HL-60/S4 treated with retinoic acid at 250 ng/mL for 4 days and 3 days (cell line): ENCODE measurements around the gene ODR4.
"Not testable (repeated sequence)": the region's sequence is repeated elsewhere in the genome, so short reads cannot be mapped to it uniquely, and the experiment has no call there.

Source experiments
- in situ Hi-C: fragments of 300-500 bp; cut with MboI; formaldehyde crosslinking; loops from 2 replicates; pipeline ENCODE4 v1.7.0; 2022; ENCODE audit warnings: low sequenced_read_pairs

Gene ODR4

DNA sequence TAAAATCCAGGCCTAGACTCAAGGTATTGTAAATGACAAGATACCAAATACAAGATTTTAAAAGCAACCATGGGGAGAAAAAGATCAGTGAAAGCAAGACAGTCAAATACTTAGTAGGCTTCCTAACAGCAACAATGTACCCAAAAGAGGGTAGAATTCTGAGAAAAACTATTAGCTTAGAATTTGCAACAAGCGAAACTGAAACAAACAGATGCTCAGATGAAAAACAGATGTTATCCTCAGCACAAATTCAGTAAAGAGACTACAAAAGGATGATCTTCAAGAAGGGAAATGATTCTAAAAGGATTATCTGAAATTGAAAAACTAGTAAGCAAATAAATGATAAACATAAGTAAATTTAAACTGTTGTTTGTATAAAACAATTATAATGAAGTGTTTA, 45.3 kb downstream of the ODR4 start:
- in situ Hi-C loops, result loop anchor here (25.0 kb wide), 1 partner anchor 566 kb away; no protein-coding TSS in a partner anchor

DNA sequence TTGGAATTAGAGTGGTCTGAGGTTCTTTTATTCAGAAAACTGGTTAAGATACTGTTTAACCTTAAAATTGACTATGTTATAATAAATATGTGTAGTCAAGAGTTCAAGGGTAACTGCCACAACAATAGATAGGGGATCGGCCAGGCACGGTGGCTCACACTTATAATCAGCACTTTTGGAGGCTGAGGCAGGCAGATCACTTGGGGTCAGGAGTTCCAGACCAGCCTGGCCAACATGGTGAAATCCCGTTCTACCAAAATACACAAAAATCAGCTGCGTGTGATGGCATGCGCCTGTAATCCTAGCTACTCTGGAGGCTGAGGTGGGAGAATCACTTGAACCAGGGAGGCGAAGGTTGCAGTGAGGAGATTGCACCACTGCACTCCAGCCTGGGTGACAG, 45.8 kb downstream of the ODR4 start:
- in situ Hi-C loops, result loop anchor here (25.0 kb wide), 1 partner anchor 566 kb away; no protein-coding TSS in a partner anchor

DNA sequence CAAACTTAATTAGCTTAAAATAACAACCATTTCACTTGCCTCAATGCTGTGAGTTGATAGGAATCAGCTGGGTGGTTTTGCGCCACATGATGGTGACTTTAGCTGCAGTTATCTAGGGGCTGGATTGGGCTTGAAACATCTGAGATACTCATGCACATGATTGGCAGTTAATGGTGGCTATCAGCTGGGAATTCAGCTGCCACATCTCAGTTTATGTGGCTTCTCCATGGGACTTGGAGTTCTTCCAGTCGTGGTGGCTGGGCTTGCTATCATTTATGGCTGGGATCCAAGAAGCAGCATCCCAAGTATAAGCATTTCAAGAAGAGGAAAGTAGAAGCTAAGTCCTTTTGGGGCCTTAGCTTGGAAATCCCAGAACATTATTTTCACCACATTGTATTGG, 48.9 kb downstream of the ODR4 start:
- in situ Hi-C loops, result loop anchor here (25.0 kb wide), 1 partner anchor 563 kb away; no protein-coding TSS in a partner anchor

DNA sequence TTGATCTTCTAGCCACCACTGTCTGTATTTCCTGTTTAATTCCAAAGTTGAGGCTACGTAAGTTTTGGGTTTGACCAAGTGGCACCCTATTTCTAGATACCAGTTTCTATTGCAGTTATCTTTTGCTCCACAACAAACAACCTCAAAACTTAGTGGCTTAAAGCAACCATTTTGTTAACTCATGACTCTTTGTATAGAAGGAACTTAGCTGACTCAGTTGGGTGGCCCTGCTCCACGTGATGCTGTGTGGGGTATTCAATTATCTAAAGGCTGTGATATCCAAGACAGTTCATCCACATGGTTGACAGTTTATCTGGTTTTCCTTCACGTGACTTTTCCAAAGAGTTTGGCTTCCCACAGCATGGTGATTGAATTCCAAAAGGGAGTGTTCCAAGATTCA, 50.5 kb downstream of the ODR4 start:
- in situ Hi-C loops, result no loop called here

DNA sequence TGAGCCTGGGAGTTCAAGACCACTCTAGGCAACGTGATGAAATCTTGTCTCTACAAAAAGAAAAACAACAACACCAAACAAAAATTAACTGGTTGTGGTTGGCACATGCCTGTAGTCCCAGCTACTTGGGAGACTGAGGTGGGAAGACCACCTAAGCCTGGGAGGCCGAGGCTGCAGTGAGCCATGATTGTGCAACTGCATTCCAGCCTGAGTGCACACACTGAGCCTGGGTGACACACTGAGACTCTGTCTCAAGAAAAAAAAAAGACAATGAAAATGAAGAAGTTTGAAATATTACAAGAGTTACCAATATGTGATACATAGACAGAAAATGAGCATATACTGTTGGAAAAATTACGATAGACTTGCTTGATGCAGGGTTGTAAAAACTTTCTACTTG, 53.4 kb downstream of the ODR4 start:
- in situ Hi-C loops, result no loop called here

DNA sequence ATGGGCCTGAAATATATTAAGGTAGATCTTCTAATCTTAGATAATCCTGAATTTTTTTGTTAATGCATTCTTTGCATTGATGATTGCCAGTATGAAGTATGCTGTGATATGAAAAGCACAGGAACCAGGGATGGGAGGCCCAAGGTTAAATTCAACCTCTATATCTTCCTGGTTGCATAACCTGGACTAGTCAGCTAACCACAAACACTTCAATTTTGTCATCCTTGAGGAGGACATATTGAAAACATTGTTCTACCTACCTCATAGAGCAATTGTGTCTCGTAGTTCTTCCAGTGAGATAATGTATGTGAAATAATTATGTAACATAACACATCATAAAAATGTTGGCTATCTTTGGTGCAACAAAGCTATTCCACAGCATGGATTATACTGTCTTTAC, 59.7 kb downstream of the ODR4 start:
- in situ Hi-C loops, result no loop called here

DNA sequence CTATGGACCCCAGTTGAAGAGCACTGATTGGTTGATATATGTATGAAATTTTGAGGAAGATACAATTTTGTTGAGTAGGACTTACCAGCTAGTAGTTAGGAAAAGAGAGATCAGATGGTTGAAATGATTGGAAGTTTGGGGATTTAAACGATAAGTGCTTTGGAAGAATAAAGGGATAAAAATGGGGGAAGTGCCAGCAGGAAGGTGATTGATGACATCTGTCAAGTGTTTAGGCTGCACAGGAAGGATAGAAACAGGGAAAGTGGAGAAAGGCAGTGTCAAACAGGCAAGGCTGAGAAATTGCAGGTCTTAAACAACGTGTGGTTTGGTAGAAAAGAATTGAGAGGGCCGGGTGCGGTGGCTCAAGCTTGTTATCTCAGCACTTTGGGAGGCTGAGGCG, 62.9 kb downstream of the ODR4 start:
- in situ Hi-C loops, result no loop called here

DNA sequence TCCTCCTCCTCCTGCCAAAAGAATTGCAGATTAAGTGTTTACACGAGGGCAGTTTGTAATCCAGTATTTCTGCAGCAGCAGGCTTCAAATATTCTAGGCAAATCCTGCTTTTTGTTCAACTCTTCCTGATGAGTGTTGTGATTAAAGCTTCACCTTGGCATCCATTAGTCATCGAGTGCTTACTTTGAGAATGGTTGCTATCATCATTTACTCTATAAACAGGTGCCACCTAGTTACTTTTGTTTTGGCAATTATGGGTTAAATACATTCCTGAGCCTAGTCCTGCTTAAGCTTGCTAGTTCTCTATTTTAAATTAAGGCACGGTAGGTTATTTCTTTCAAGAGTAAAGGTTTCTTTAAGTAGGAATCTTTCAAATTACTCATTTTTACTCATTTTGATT, 64.9 kb downstream of the ODR4 start:
- in situ Hi-C loops, result no loop called here

DNA sequence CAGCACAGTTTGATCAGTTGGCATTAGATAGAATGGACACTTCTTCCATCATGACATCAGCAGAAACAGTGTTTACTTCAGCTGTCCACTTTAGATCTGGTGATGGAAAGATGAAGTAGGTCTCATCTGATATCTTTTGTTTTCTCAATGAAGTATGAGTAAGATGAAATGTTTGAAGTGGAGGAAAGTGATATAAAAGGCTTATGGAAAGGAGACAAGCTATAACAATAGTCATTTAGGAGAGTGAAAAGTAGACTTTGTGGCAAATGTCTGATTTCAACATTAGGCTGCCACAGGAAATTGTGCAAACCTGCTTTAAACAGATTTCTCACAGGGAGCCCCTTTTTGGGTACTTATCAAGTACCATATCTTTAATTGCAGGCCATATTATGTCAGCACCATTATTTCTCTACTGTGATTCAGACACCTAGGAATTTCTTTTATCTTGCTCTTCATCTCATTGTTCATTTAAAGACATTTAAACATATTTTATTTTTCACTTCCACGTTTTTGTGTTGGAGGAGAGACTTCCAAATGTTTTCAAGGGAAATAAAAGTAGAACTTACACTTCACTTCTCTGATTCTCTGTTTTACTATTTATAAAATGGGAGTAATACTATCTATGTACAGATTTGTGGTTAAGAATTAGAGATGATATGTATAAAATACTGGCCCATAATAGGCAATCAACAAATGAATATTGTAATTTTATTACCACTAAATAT, 67.2 kb downstream of the ODR4 start:
- in situ Hi-C loops, result no loop called here

DNA sequence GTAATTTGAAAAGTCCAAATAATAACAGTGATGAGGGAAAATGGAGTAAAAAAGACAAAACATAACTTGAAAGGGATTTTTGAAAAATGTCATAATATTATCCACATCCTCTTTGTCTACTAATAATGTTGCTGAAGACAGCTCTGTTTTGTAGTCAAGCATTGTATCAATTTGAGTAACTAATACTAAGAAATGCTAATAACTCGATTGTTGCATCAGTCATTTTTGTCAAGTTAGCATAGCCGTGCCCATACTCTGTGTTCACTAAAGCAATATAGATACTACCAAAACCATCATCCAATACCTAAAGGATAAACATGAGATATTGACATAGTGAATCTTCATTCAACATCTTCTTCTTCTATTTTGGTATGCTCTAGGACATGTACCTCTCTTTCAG, 68.0 kb downstream of the ODR4 start:
- in situ Hi-C loops, result no loop called here

DNA sequence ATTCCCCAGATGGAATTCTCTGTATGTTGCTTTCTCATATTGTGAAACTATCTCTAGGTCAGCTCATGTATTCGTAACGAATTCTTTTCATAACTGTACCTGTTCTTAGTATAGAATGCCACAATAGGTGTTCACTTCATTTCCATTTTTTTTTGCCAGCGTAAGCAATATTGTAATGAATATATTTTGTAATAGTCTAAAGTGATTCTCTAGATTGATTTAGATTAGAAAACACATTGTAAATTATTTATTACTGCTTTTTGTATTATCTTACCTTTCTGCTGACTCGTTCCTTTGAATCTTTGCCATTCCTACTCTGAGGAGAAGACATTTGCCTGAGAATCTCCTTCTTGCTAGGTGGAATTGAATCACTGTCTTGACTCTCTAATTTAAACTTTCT, 70.5 kb downstream of the ODR4 start:
- in situ Hi-C loops, result no loop called here

DNA sequence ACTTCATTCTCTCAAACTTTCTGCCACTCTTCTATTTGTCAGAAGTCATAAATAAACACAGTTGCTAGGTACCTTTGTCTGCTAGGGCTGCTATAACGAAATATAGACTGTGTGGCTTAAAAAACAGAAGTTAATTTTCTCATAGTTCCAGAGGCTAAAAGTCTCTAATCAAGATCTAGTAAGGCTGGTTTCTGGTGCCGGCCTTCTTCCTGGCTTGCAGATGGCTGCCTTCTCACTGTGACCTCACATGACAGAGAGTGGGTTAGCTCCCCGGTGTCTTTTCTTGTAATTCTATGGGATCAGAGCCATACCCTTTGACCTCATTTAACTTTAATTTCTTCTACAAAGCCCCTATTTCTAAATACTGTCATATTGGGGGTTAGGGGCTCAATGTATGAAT, 79.3 kb downstream of the ODR4 start:
- in situ Hi-C loops, result no loop called here

DNA sequence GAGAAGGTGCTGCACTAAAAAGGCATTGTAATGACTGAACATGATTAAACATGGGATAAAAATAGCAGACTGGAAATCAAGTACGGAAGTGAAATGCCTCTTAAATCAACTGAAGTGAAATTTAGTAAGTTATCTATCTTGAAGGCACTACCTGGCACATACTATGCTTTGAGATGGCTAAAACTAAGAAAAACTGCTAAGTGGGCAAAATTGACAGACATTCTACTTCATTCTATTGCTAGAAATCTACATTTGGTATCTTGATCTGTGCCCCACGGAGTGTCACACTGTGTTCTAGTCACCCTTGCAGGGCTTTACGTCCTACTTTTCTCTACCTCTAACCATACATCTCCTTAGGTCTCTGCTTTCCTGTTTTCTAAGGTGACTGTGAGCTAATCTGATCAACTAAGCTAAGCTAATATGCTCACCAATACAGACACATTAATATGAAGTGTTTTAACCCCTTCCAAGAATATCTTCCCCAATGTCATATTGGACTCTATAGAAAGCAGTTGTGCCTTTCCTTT, 81.2 kb downstream of the ODR4 start:
- in situ Hi-C loops, result no loop called here

DNA sequence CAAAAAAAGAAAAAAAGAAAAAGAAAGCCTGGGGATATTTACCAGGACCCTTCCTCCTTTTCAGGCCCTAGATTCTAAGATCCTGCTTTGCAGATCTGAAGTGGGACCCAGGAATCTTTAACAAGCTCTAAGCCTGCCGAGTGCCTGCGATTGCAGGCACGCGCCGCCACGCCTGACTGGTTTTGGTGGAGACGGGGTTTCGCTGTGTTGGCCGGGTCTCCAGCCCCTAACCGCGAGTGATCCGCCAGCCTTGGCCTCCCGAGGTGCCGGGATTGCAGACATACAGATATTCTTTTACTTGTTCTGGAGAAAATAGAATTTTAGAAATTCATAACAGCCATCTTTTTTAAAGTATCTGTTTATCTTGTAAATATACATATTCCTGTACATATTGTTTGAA, 83.5 kb downstream of the ODR4 start:
- in situ Hi-C loops, result not testable (repeated sequence)

DNA sequence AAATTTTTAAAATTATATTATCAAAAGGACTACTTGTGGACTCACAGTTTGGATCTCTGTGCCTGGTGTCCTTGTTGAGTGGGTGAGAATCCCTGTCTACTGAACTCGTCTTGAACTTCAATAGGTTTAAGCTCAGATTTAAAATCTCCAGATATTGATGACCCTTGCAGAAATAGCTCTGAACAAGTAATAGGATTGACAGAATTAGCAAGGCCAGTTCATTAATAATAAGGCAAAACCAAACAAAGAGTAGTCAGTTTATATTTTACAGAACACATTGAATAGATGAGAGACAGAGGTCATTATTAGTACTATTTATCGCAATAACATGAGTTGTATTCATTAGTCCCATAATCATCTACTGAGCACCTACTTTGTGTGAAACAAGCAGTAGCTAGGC, 85.4 kb downstream of the ODR4 start, which contains the start of gene PDC:
Gene PDC (minus strand): TSS at position 101 of the 400 bp plus-strand sequence. CDS start 11,655 bp downstream, outside the sequence.
- in situ Hi-C loops, result no loop called here

DNA sequence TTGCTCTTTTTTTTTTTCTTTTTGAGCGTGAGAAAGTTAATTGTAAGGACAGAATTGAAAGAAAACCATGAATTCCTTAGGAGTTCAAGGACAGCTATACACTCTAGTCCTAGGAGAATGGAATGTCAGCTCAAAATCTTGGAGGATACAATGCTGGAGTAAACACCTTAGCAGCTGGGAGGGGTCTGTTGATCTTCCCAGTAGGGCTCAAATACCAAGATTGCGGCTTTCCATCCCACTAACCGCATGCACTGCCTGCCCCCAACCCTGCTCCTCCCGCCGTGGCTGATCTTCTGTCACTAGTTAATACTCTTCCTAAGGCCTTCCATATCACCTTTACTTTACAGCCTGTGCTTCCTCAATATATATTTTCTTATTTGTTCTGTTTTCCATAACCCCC, 87.9 kb downstream of the ODR4 start:
- in situ Hi-C loops, result no loop called here

DNA sequence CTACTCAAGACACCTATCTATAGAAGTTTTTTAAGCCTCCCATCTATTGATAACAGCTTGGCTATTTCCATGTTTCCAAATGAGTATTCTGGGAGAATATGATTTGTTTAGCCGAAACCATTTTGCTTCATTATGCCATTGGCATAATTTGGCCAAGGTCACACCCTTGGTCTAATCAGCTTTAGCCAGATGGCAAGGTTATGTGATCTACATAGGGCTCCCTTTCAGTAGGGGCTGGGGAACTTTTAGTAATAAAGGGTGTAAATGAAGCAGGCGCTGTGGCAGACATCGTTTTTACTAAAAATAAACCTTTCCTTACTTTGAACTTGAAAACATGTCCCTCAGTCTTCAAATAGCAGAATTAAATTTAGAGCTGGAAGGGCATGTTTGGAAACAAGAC, 88.3 kb downstream of the ODR4 start:
- in situ Hi-C loops, result no loop called here

DNA sequence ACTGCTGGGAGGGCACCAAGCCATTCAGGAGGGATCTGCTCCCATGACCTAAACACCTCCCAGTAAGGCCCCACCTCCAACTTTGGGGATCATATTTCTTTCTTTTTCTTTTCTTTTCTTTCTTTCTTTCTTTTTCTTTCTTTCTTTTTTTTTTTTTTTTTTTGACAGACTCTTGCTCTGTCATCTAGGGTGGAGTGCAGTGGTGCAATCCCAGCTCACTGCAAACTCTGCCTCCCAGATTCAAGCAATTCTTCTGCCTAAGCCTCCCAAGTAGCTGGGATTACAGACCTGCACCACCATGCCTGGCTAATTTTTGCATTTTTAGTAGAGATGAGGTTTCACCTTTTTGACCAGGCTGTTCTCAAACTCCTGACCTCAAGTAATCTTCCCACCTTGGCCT, 89.9 kb downstream of the ODR4 start:
- in situ Hi-C loops, result not testable (repeated sequence)

DNA sequence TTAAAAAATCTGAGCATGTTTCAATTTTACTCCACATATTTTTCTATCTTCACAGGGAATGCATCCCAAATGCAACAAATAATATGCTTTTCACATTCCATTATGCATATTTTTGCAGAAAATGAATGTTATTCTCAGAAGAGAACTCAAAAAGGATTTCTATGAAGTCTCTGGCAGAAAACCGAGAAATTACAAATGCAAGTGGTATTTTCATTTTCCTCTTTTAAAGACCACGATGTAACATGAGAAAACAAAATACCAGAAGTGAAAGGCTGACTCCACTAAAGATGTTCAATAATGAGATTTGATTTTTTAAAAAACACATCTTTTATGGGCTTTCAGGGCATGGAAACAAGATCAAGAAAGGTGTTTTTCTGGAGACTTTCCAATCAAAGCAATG, 90.3 kb downstream of the ODR4 start:
- in situ Hi-C loops, result no loop called here
